Uterus (tissue), 4 donors: ENCODE measurements around the gene KRT1. TPM values are rescaled to one million over a fixed set of nuclear protein-coding genes. Genes with fewer than 3 reads are reported as not detected.

Experiments
- DNase-seq, 2 donors: peaks; one replicate each; pipeline ENCODE4 v3.0.0-alpha.2; 2019 to 2020
- H3K27ac ChIP-seq, 2 donors: fragments of 200-600 bp; sonication (generic); 1 replicate in 1 of 2; 2 replicates in 1 of 2; pipeline ENCODE4 v1.5.1; 2016 to 2018
- H3K27me3 ChIP-seq, 2 donors: fragments of 200-600 bp; sonication (generic); one replicate each; pipeline ENCODE4 v1.5.1; 2018 to 2019; ENCODE audit warnings: control low read depth in 1 of 2
- H3K36me3 ChIP-seq, 2 donors: fragments of 200-600 bp; sonication (generic); one replicate each; pipeline ENCODE4 v1.5.1; 2019; ENCODE audit warnings: control low read depth in 1 of 2
- H3K4me1 ChIP-seq, 2 donors: fragments of 200-600 bp; sonication (generic); one replicate each; pipeline ENCODE4 v1.5.1; 2018 to 2019; ENCODE audit warnings: control low read depth in 1 of 2
- H3K4me3 ChIP-seq, 2 donors: fragments of 200-600 bp; sonication (generic); 1 replicate in 1 of 2; 2 replicates in 1 of 2; pipeline ENCODE4 v1.5.1; 2018 to 2019; ENCODE audit warnings: mild to moderate bottlenecking in 1 of 2
- H3K9me3 ChIP-seq, 2 donors: fragments of 200-600 bp; sonication (generic); one replicate each; pipeline ENCODE4 v1.5.1; 2019; ENCODE audit warnings: control low read depth in 1 of 2
- POLR2A ChIP-seq, 2 donors: fragments of 450-650 bp; IDR thresholded peaks; one replicate each; pipeline ENCODE4 v1.6.1; 2016; ENCODE audit warnings: antibody characterized with exemption in 2 of 2, mild to moderate bottlenecking in 1 of 2, moderate library complexity in 1 of 2
- intact Hi-C: fragments of 100-400 bp; cut with DNase I; formaldehyde crosslinking; loops from one replicate; pipeline ENCODE4 v1.15.1; 2023; ENCODE audit warnings: low total_unique reads
- total RNA-seq, 4 donors: library from RNA; depleted of rRNA in 3 of 4; stranded (reverse); fragments of >200 nt in 3 of 4; gene quantifications; one replicate each; pipeline versions ENCODE4 v1.1.0 to v1.2.4, GENCODE V29; 2014 to 2023
- TF ChIP-seq, protein P1 (sequence below), 4 experiments: fragments of 200-600 bp in 2 of 4; fragments of 450-650 bp in 2 of 4; sonication (generic) in 2 of 4; IDR thresholded peaks; one replicate each; pipeline ENCODE4 v1.5.1; 2016 to 2019; ENCODE audit warnings: antibody characterized with exemption in 4 of 4, mild to moderate bottlenecking in 2 of 4, moderate library complexity in 1 of 4
- donor health status: DM: yes; HTN: yes; CAD: no.

KRT1 gene
- total RNA-seq, 4 donors from 2014 or later: 0.88 to 1.5 TPM; not detected in 2

- H3K36me3 ChIP-seq: no peaks in the 10 kb centered on the region
- intact Hi-C loops: no loop called here
- no peaks in the 10 kb centered on the region for H3K27me3 ChIP-seq
- no peak overlapping the region for H3K27ac ChIP-seq
- H3K4me1 ChIP-seq: no peaks in the 10 kb centered on the region
- no peak for DNase-seq
- no peak overlapping the region for H3K4me3 ChIP-seq
- no peak for TF ChIP-seq POLR2A (IDR thresholded peaks at IDR 0.05)
- TF ChIP-seq, protein P1, sequence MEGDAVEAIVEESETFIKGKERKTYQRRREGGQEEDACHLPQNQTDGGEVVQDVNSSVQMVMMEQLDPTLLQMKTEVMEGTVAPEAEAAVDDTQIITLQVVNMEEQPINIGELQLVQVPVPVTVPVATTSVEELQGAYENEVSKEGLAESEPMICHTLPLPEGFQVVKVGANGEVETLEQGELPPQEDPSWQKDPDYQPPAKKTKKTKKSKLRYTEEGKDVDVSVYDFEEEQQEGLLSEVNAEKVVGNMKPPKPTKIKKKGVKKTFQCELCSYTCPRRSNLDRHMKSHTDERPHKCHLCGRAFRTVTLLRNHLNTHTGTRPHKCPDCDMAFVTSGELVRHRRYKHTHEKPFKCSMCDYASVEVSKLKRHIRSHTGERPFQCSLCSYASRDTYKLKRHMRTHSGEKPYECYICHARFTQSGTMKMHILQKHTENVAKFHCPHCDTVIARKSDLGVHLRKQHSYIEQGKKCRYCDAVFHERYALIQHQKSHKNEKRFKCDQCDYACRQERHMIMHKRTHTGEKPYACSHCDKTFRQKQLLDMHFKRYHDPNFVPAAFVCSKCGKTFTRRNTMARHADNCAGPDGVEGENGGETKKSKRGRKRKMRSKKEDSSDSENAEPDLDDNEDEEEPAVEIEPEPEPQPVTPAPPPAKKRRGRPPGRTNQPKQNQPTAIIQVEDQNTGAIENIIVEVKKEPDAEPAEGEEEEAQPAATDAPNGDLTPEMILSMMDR (IDR thresholded peaks at IDR 0.05): no peak
- no peaks in the 10 kb centered on the region for H3K9me3 ChIP-seq
Observed at GRCh38 chr12:52659395-52659794, 20.8 kb downstream of the KRT1 start.

DNA sequence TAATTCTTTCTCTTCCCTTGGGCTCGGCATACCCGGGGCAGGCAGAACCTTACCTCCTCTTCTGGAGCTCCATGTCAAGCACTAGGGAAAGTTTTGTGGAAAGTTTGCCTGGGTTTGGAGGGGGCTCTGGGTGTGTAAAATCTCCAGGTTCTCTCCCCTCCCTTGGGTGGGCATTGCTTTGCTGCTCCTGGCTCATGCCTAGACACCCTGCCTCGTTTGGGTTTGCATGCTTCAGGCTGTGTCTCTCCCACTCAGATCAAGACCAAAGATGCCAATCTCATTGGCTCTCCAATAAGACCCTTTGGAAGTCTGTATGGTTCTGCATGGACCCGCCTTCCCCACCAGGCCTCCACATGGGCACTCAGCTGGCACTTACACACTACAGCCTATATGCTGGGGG lies 22.0 kb downstream of the KRT1 start:
- intact Hi-C loops: no loop called here
- H3K9me3 ChIP-seq: no peaks in the 10 kb centered on the region
- H3K27me3 ChIP-seq: no peaks in the 10 kb centered on the region
- no peak overlapping the region for H3K4me3 ChIP-seq
- H3K4me1 ChIP-seq: no peaks in the 10 kb centered on the region
- no peaks in the 10 kb centered on the region for H3K36me3 ChIP-seq
- no peak for DNase-seq
- H3K27ac ChIP-seq: no peak overlapping the region
- TF ChIP-seq, protein P1 (IDR thresholded peaks at IDR 0.05): no peak
- TF ChIP-seq POLR2A (IDR thresholded peaks at IDR 0.05): no peak

DNA sequence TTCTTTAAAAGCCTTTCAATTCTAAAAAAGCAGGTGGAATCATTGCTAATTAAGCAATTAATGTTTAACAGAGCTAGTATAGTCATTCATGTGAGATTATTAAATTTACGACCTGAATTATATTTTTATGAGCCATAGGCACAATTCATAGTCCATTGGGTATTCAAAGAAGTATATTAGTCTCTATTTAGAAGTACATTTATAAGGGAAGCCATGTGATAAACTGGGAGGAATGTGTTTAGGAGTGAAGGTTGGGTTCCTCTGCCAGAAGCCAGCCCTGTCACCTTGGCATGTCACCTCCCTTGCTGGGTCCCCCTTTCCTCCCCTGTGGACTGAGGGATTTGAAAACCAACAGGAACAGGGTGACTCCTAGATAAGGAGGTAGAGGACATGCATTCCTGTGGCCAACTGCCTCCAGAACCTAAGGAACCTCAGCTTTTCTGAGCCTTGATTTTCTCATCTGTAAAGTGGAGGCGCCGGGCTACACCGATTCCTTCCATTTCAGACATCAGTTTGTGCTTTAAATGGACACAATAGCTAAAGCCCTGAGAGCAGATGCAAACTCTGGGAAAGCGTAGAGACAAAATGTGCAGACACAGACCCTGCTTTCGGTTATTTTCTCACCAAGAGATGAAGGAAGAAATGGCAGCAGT lies 22.8 kb downstream of the KRT1 start:
- DNase-seq: no peak
- Histone ChIP-seq H3K36me3 (no peaks in the 10 kb centered on the region), H3K4me3 (no peak overlapping the region), H3K4me1 (no peaks in the 10 kb centered on the region), H3K27ac (no peak overlapping the region), H3K9me3 (no peaks in the 10 kb centered on the region), H3K27me3 (no peaks in the 10 kb centered on the region)
- no peak for TF ChIP-seq POLR2A (IDR thresholded peaks at IDR 0.05)
- TF ChIP-seq, protein P1 (IDR thresholded peaks at IDR 0.05): no peak
- intact Hi-C loops: no loop called here

- no peak overlapping the region for H3K27ac ChIP-seq
- intact Hi-C loops: no loop called here
- no peaks in the 10 kb centered on the region for H3K36me3 ChIP-seq
- TF ChIP-seq, protein P1 (IDR thresholded peaks at IDR 0.05): no peak
- TF ChIP-seq POLR2A (IDR thresholded peaks at IDR 0.05): no peak
- DNase-seq: no peak
- H3K27me3 ChIP-seq: no peaks in the 10 kb centered on the region
- H3K4me1 ChIP-seq: no peaks in the 10 kb centered on the region
- H3K4me3 ChIP-seq: no peak overlapping the region
- no peaks in the 10 kb centered on the region for H3K9me3 ChIP-seq
Observed at GRCh38 chr12:52656616-52657015, 23.6 kb downstream of the KRT1 start.

- H3K36me3 ChIP-seq: no peaks in the 10 kb centered on the region
- no peak overlapping the region for H3K4me3 ChIP-seq
- no peaks in the 10 kb centered on the region for H3K4me1 ChIP-seq
- DNase-seq: no peak
- H3K27ac ChIP-seq: no peak overlapping the region
- TF ChIP-seq, protein P1 (IDR thresholded peaks at IDR 0.05): no peak
- no peak for TF ChIP-seq POLR2A (IDR thresholded peaks at IDR 0.05)
- H3K27me3 ChIP-seq: no peaks in the 10 kb centered on the region
- intact Hi-C loops: no loop called here
- H3K9me3 ChIP-seq: no peaks in the 10 kb centered on the region
Observed at GRCh38 chr12:52655720-52656124, 24.5 kb downstream of the KRT1 start.
